HFFc6 (cell line): ENCODE measurements around the gene TTC31. TPM values are rescaled to one million over a fixed set of nuclear protein-coding genes. Genes with fewer than 3 reads are reported as not detected.
"Not testable (repeated sequence)": the region's sequence is repeated elsewhere in the genome, so short reads cannot be mapped to it uniquely, and the experiment has no call there.

Experiments used
- DNase-seq: peaks from one replicate; pipeline ENCODE4 v3.0.0-alpha.2; 2018
- H3K27ac Mint-ChIP-seq: 2 replicates; pipeline ENCODE4 v1.8.0; 2020; ENCODE audit warnings: mild to moderate bottlenecking, mixed read lengths
- H3K27me3 Mint-ChIP-seq: 2 replicates; pipeline ENCODE4 v1.8.0; 2021; ENCODE audit warnings: mild to moderate bottlenecking, moderate library complexity, mixed read lengths; ENCODE audit not compliant: insufficient read depth
- H3K36me3 Mint-ChIP-seq: 2 replicates; pipeline ENCODE4 v1.8.0; 2021; ENCODE audit warnings: low read depth, mixed read lengths
- H3K4me1 Mint-ChIP-seq: 2 replicates; pipeline ENCODE4 v1.8.0; 2020; ENCODE audit warnings: low read depth, mixed read lengths
- H3K4me3 Mint-ChIP-seq: 2 replicates; pipeline ENCODE4 v1.8.0; 2020; ENCODE audit warnings: mild to moderate bottlenecking, moderate library complexity, mixed read lengths
- H3K9me3 Mint-ChIP-seq: 2 replicates; pipeline ENCODE4 v1.8.0; 2020; ENCODE audit warnings: mild to moderate bottlenecking, mixed read lengths
- CTCF ChIP-seq: fragments of 200-600 bp; sonication (generic); IDR thresholded peaks from 2 replicates; pipeline ENCODE4 v1.5.0; 2021; ENCODE audit warnings: antibody characterized with exemption, mild to moderate bottlenecking
- total RNA-seq, 6 experiments: library from RNA; stranded (reverse); fragmentation: NEBNext Ultra II Directional; extraction: Animal tissue kit (Norgen Biotek cat#: 25700); gene quantifications; 2 replicates in 1 of 6; 3 replicates in 5 of 6; pipeline ENCODE4 v1.2.3, GENCODE V29; 2021

Gene TTC31
- total RNA-seq, 6 experiments from 2014 or later = 14.3 to 17.4 (median 16.7) TPM

GRCh38 chr2:74481431-74481830 lies 1.4 kb upstream of the TTC31 start:
- H3K27me3 Mint-ChIP-seq = peaks cover 1% of the 10 kb centered on the region; the same call in 1 of the 2 replicates
- peaks cover 26% of the 10 kb centered on the region for H3K4me1 Mint-ChIP-seq
- H3K9me3 Mint-ChIP-seq = no peaks in the 10 kb centered on the region
- H3K36me3 Mint-ChIP-seq = peaks cover 19% of the 10 kb centered on the region
- TF ChIP-seq CTCF = no peak
- no peak for DNase-seq
- H3K4me3 Mint-ChIP-seq = peak overlapping the region; percentile 94
- peak overlapping the region; percentile 89 for H3K27ac Mint-ChIP-seq

- Mint-ChIP-seq H3K4me1 (peaks cover 32% of the 10 kb centered on the region), H3K27me3 (peaks cover 1% of the 10 kb centered on the region; the same call in 1 of the 2 replicates), H3K36me3 (peaks cover 24% of the 10 kb centered on the region), H3K27ac (peak overlapping the region; percentile 89), H3K4me3 (peak overlapping the region; percentile 94), H3K9me3 (no peaks in the 10 kb centered on the region)
- no peak for TF ChIP-seq CTCF
- no peak for DNase-seq
Measured at GRCh38 chr2:74481961-74482800, 700 bp upstream of the TTC31 start.

GRCh38 chr2:74483675-74484164 lies 839 bp downstream of the TTC31 start:
- not testable (repeated sequence) for H3K27me3 Mint-ChIP-seq
- Mint-ChIP-seq H3K4me3 (peak overlapping the region; percentile 94), H3K27ac (peak overlapping the region; percentile 89)

GRCh38 chr2:74486141-74486540 lies 3.3 kb downstream of the TTC31 start:
- no peaks in the 10 kb centered on the region for H3K9me3 Mint-ChIP-seq
- peaks cover 29% of the 10 kb centered on the region for H3K36me3 Mint-ChIP-seq
- peaks cover 44% of the 10 kb centered on the region for H3K4me1 Mint-ChIP-seq
- H3K27me3 Mint-ChIP-seq = peaks cover 1% of the 10 kb centered on the region; the same call in 1 of the 2 replicates
- no peak for TF ChIP-seq CTCF
- H3K27ac Mint-ChIP-seq = peak overlapping the region; percentile 45
- no peak for DNase-seq
- H3K4me3 Mint-ChIP-seq = no peak overlapping the region

More at GRCh38 chr2:74483675-74484164, 839 bp downstream of the TTC31 start:
- Mint-ChIP-seq H3K36me3 (peaks cover 24% of the 10 kb centered on the region), H3K4me1 (peaks cover 43% of the 10 kb centered on the region)
- not testable (repeated sequence) for DNase-seq, H3K9me3 Mint-ChIP-seq

- Mint-ChIP-seq H3K36me3 (peaks cover 41% of the 10 kb centered on the region), H3K27me3 (no peaks in the 10 kb centered on the region), H3K9me3 (no peaks in the 10 kb centered on the region), H3K4me3 (peak overlapping the region; percentile 46; the same call in 1 of the 2 replicates), H3K4me1 (peaks cover 42% of the 10 kb centered on the region), H3K27ac (peak overlapping the region; percentile 69)
- 0 out of 2 replicates have a peak, but pooled peaks have one; percentile 8 for TF ChIP-seq CTCF
- no peak for DNase-seq
Measured at GRCh38 chr2:74488643-74489481, 6.0 kb downstream of the TTC31 start.
